HFF-Myc (cell line): ENCODE data around the gene WDR59.

Experiments used
- DNase-seq: peaks from one replicate; pipeline ENCODE4 v3.0.0-alpha.2; 2011; ENCODE audit warnings: low read depth; ENCODE audit errors: extremely low read depth
- H3K4me3 ChIP-seq: replicated peaks from 2 replicates; pipeline ENCODE4 v1.5.1; 2011; ENCODE audit warnings: low read depth, mild to moderate bottlenecking, control low read depth, low read length
- TF ChIP-seq, protein P1 (sequence below): IDR thresholded peaks from 2 replicates; pipeline ENCODE4 v1.5.1; 2012; ENCODE audit warnings: mild to moderate bottlenecking, low read depth, low read length, control low read depth; ENCODE audit errors: missing control alignments

WDR59 gene

DNA sequence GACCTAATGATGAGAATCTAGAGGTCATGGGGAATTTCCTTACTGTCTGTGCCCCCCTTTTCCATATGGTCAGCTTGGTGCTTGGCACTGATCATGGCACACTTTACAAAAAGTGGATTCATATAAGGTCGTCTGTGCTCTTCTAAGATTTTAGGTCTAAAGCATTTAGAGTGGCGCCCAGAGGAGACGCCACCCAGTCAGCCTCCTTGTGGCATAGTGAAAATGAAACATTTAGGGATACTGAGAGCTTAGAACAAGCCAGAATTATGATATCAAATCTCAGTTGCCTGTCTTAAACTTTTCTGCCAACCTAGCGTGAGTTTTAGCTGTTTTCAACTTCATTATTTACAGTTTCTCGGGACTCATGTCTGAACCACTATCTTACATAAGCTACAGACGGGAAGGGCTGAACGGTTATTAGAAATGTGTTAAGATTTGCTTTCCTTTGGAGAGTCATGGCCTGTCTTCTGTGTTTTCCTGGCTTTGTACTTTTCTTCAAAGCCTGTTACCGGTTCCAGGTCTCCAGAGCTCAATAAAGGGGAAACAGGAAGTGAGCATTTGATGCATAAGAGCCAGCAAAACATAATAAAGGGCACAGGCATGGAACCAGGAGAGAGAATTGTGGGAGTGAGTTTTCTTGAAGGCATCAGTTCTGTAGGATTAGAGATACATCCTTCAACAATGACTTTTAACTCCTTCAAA, 27.6 kb upstream of the WDR59 start:
- DNase-seq, result no peak
- TF ChIP-seq, protein P1, sequence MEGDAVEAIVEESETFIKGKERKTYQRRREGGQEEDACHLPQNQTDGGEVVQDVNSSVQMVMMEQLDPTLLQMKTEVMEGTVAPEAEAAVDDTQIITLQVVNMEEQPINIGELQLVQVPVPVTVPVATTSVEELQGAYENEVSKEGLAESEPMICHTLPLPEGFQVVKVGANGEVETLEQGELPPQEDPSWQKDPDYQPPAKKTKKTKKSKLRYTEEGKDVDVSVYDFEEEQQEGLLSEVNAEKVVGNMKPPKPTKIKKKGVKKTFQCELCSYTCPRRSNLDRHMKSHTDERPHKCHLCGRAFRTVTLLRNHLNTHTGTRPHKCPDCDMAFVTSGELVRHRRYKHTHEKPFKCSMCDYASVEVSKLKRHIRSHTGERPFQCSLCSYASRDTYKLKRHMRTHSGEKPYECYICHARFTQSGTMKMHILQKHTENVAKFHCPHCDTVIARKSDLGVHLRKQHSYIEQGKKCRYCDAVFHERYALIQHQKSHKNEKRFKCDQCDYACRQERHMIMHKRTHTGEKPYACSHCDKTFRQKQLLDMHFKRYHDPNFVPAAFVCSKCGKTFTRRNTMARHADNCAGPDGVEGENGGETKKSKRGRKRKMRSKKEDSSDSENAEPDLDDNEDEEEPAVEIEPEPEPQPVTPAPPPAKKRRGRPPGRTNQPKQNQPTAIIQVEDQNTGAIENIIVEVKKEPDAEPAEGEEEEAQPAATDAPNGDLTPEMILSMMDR, result no peak
- no peak overlapping the region for H3K4me3 ChIP-seq

DNA sequence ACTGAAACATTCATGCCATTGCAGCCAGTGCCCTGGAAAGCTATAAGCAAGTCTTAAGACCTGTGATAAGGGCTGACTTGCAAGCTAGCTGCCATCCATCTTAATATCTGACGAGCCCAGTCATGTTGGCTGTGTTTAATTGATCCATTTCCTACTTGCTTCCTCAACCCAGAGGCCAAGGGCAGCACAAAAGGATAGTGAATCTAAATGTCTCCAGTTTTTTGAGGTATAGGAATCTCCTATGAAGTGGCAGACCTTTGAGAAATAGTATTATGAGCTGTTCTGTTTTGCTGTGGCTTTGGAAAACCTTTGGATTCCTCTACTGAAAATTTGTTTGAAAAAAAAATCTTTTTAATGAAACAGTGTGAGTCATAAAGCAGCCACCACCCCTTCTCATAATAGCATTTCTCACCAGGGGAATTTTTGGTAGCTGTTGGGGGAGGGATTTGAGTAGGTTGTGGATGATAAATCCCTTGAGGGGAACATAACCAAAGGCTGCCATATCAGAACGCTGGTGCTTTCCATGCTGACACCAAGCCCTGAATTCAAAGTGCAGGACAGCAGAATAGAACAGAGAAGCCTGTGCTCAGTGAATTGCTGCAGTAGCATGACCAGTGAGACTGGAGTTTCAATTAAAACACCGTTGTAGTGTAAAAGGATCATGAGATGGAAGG, 26.8 kb upstream of the WDR59 start:
- H3K4me3 ChIP-seq, result no peak overlapping the region
- peak; percentile 58 for DNase-seq
- TF ChIP-seq, protein P1, result no peak

DNA sequence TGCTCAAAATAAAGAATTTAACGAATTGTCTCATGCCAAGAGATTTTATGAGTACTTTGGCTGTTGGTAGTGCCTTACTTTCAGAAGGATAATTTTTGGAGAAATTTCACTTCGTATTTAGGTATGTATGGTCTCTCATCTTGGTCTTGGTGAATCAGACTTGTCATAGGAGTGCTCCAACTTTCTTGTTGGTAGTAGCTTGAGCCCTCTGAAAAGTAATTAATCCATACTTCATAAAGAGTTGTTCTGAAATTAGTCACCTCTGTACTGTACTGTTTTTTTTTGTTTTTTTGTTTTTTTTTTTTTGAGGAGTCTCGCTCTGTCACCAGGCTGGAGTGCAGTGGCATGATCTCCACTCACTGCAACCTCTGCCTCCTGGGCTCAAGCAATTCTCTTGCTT, 25.5 kb upstream of the WDR59 start:
- H3K4me3 ChIP-seq, result no peak overlapping the region
- TF ChIP-seq, protein P1, result no peak
- no peak for DNase-seq

DNA sequence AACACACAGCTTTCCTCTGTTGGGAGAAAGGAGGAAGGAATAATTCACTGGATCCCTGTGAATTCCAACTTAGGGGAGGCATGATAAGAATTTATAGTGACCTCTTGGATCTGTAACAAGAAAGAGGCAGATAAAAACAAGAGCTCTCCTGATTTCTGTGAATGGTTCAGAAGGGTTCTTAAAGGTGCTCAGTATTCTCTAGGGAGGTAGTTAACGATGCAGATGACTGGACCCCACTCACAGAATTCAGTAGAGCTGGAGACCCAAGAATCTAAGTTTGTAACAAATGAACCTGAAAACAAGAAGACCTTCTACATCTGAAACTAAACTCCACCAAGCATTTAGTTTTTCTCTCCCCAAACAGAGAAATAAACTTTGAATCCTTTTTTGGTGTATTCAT, 22.5 kb upstream of the WDR59 start:
- TF ChIP-seq, protein P1, result no peak
- no peak overlapping the region for H3K4me3 ChIP-seq

DNA sequence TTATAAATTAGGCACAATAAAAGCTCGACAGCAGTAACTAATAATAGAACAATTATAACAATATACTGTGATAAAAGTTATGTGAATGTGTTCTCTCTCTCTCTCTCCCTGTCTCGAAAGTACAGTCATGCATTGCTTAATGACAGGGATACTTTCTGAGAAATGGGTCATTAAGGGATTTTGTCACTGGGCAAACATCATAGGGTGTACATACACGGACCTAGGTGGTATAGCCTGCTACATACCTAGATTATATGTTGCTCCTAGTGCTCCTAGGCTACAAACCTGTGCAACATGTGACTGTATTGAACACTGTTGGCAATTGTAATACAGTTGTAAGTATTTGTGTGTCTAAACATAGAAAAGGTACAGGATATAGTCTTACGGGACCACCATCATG, 20.8 kb upstream of the WDR59 start:
- DNase-seq, result no peak
- no peak overlapping the region for H3K4me3 ChIP-seq
- TF ChIP-seq, protein P1, result no peak

More for the DNA sequence above, 22.5 kb upstream of the WDR59 start:
- DNase-seq, result no peak

DNA sequence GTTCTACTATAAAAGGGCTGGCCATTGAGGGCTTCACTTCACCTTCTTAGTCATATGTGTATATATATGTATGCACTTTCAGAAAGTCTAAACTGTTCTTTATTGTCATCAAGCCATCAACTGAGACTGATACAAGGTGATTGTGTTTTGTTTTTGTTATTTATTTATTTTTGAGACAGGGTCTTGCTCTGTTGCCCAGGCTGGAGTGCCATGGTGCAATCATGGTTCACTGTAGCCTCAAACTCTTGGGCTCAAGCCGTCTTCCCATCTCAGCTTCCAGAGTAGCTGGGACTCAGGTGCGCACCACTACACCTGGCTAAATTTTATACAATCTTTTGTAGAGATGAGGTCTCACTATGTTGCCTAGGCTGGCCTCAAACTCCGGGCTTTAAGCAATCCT, 19.5 kb upstream of the WDR59 start:
- no peak for DNase-seq
- no peak overlapping the region for H3K4me3 ChIP-seq
- TF ChIP-seq, protein P1, result no peak
